BE2C (cell line): ENCODE results near the gene TARBP1.

Source experiments
- DNase-seq: peaks from one replicate; pipeline ENCODE4 v3.0.0-alpha.2; 2020
- H3K27me3 ChIP-seq: fragments of 250-450 bp; sonication (Bioruptor Pico); 2 replicates; pipeline ENCODE4 v1.5.1; 2020; ENCODE audit warnings: mild to moderate bottlenecking
- H3K36me3 ChIP-seq: fragments of 250-450 bp; sonication (Bioruptor Pico); 2 replicates; pipeline ENCODE4 v1.5.1; 2020; ENCODE audit warnings: mild to moderate bottlenecking
- H3K4me1 ChIP-seq: fragments of 250-450 bp; sonication (Bioruptor Pico); 2 replicates; pipeline ENCODE4 v1.5.1; 2020
- H3K4me3 ChIP-seq: 2 replicates; pipeline ENCODE4 v1.5.1; 2011; ENCODE audit warnings: low read depth, low read length
- H3K9me3 ChIP-seq: fragments of 250-450 bp; sonication (Bioruptor Pico); 2 replicates; pipeline ENCODE4 v1.5.1; 2020
- CTCF ChIP-seq: IDR thresholded peaks from 2 replicates; pipeline ENCODE4 v1.5.1; 2012; ENCODE audit warnings: mild to moderate bottlenecking, low read depth, low read length

The TARBP1 gene

DNA sequence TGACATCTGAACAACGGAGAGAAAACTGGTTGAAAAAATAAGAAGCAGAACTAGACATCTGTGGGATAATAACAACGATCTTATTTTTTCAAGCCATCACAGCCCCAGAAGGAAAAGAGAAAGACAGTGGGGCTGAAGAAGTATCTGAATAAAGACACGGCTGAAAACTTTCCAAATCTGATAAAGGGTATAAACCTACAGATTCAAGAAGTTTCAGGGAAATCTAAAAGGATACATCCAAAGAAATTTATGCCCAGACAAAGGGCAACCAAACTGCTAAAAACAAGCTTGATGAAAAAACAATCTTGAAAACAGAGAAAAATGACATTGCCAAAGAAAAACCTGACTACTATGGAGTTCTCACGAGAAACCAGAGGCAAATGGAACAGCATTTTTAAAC, 40.4 kb downstream of the TARBP1 start:
- Histone ChIP-seq H3K36me3 (peaks cover 3% of the 10 kb centered on the region), H3K27me3 (no peaks in the 10 kb centered on the region), H3K9me3 (no peaks in the 10 kb centered on the region), H3K4me3 (no peak overlapping the region), H3K4me1 (peaks cover 19% of the 10 kb centered on the region)
- TF ChIP-seq CTCF, result no peak
- no peak for DNase-seq

DNA sequence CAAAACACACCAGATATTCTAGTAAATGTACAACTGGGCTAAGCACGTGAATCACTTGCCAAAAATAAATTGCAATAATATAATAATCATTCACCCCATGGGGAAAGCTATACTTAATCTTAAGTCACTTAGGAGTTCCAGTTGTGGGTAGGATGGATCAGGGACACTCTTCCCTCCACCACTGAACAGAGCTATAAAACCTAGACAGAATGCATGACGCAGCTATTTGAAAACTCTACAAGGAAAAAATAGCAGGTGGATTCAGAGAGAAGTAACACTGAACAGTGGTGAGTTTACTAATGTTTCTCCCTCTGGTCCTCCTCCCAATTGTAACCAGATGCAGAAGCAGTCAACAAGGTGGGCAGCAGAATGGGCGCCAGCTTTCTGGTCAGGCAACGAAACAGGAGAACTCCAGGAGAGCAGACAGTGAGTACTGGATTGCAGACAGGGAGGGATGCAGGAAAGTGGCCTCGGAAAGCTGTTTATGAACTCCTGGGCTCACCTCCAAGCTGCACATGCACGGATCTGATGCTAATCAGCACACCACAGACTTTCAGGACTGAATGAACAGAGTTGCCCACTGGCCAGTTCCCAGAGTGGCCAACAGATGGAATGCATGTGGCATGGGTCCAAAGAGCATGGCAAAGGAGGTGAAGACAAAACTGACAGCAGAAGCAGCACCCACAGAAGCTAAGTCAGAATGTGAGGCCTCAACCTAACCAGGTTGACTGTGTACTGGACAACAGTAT, 41.4 kb downstream of the TARBP1 start:
- DNase-seq, result peak; percentile 70

GRCh38 chr1:234435620-234436019, 43.4 kb downstream of the TARBP1 start:
- TF ChIP-seq CTCF, result no peak
- no peak overlapping the region for H3K4me3 ChIP-seq
- H3K36me3 ChIP-seq, result peaks cover 11% of the 10 kb centered on the region
- no peaks in the 10 kb centered on the region for H3K27me3 ChIP-seq
- DNase-seq, result peak; percentile 72
- no peaks in the 10 kb centered on the region for H3K9me3 ChIP-seq
- H3K4me1 ChIP-seq, result peaks cover 19% of the 10 kb centered on the region

More for the DNA sequence above, 41.4 kb downstream of the TARBP1 start:
- TF ChIP-seq CTCF, result peak; percentile 22; the same call in 1 of the 2 replicates
- Histone ChIP-seq H3K9me3 (no peaks in the 10 kb centered on the region), H3K4me1 (peaks cover 19% of the 10 kb centered on the region), H3K36me3 (peaks cover 6% of the 10 kb centered on the region), H3K4me3 (no peak overlapping the region), H3K27me3 (no peaks in the 10 kb centered on the region)

- Histone ChIP-seq H3K9me3 (no peaks in the 10 kb centered on the region), H3K4me1 (peaks cover 19% of the 10 kb centered on the region), H3K27me3 (no peaks in the 10 kb centered on the region), H3K36me3 (peaks cover 18% of the 10 kb centered on the region), H3K4me3 (no peak overlapping the region)
- TF ChIP-seq CTCF, result no peak
- no peak for DNase-seq
These were observed 44.3 kb downstream of the TARBP1 start for GRCh38 chr1:234434706-234435105.

DNA sequence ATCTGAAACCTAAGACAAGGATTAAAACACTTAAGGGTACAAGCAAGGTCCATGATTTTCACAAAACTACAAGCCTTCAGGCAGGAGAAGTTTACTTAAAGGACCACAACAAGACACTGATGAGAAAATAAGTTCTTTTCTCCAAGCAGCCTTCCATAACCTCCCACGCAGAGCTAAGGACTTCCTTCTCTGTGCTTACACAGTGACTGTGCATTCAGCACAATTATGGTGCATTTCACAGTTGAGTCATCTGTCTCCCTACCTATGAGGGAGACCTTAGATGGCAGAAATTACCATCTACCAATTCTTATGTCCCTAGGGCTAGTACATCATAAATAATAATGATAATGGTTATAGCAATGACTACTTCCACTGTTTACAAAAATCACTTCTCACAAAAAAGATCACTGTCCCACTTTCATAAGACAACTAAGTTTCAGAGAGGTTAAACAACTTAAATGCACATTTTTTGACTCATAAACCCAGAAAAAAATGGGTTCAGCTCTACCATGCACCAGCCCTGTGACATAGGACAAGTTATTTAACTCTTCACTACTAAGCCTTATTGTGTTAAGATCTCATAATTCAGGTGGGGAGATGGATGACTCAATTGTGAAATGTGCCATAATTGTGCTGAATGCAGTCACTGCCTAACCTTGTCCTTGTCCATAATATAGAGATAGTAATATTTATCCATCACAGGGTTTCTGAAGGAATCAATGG, 45.3 kb downstream of the TARBP1 start:
- H3K27me3 ChIP-seq, result no peaks in the 10 kb centered on the region
- H3K9me3 ChIP-seq, result no peaks in the 10 kb centered on the region
- H3K4me3 ChIP-seq, result no peak overlapping the region
- H3K4me1 ChIP-seq, result peaks cover 18% of the 10 kb centered on the region
- TF ChIP-seq CTCF, result no peak
- H3K36me3 ChIP-seq, result peaks cover 26% of the 10 kb centered on the region
- no peak for DNase-seq

DNA sequence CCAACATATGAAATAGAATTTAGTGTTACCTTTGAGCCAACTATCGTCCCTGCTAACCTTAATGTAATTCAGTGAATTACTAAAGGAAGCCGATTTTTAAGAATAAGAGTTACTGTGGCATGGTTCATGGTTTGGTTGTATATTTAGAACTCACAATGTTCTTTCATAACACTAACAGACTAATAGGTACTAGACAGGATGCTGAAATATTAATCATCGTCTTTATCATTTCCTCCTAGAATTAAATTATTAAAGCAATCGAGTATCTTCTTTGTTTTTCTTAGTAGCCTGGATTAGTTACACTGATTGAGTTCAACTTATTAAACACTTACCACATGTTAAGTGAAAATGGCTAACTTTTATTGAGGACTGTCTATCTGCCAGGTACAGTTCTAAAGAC, 47.7 kb downstream of the TARBP1 start:
- Histone ChIP-seq H3K27me3 (no peaks in the 10 kb centered on the region), H3K36me3 (peaks cover 37% of the 10 kb centered on the region), H3K9me3 (no peaks in the 10 kb centered on the region), H3K4me1 (peaks cover 2% of the 10 kb centered on the region; the same call in 1 of the 2 replicates), H3K4me3 (no peak overlapping the region)
- no peak for DNase-seq
- TF ChIP-seq CTCF, result no peak
